ENCODE measurements around the gene FAM53B.

Gene FAM53B

DNA sequence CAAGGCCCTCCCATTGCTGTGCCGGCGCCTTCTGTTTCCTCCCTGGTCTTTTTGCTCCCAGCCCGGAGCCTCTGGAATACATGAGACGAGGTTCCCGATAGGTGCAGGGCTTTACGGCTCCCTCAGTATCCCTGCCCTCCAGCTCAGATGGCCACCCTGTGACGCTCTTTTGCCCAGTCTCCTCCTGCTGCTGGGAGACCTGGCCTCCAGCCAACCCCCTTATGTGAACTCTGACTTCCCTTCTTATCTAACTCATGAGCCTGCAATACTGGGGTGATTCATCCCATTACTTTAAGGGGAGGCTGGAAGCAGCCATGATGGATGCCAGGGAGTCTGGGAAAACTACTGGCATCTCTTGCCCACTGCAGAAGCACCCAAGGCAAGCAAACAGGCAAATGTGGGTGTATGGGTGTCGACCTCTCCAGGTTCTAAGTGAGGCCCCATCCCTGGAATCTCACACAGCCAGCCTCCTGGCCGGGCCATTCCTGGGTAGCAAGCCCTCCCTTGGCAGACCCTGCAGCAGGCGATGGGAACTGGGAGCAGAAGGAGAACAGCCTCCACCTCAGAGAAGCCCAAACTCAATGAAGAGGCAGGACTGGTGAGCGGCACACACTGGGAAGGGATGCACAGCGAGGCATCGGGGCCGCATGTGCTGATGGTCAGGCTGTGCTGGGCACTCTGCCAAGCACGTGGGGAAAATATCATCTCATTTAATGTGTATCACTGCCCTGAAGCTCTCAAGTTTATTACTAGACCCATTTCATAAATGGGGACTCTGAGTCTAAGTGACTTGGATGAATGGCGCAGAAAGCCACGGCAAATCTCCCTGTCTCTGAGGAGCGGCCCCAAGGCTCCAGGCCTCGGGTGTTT lies 97.5 kb downstream of the FAM53B start:
- no peak overlapping the region for H3K9ac ChIP-seq
- peaks cover 100% of the 10 kb centered on the region for H3K4me1 ChIP-seq
- no peaks in the 10 kb centered on the region for H3K9me3 ChIP-seq
- peaks cover 100% of the 10 kb centered on the region for H4K20me1 ChIP-seq
- peak overlapping the region; percentile 99 for H3K4me2 ChIP-seq
- no peak overlapping the region for H3K4me3 ChIP-seq
- no peak for TF ChIP-seq Cebpa-rat (IDR thresholded peaks at IDR 0.05)
- H3K27ac ChIP-seq = peak overlapping the region; percentile 72
- peaks cover 17% of the 10 kb centered on the region; the same call in 1 of the 2 replicates for H3K36me3 ChIP-seq
- H3K27me3 ChIP-seq = no peaks in the 10 kb centered on the region

GRCh38 chr10:124645467-124646095 lies 98.6 kb downstream of the FAM53B start:
- Histone ChIP-seq H3K4me1 (peaks cover 100% of the 10 kb centered on the region), H3K27me3 (no peaks in the 10 kb centered on the region), H4K20me1 (peaks cover 100% of the 10 kb centered on the region), H3K9me3 (no peaks in the 10 kb centered on the region), H3K9ac (no peak overlapping the region), H3K36me3 (peaks cover 17% of the 10 kb centered on the region; the same call in 1 of the 2 replicates), H3K4me3 (no peak overlapping the region), H3K4me2 (peak overlapping the region; percentile 99), H3K27ac (no peak overlapping the region; the same call in 1 of the 2 replicates)
- TF ChIP-seq Cebpa-rat (IDR thresholded peaks at IDR 0.05) = no peak

DNA sequence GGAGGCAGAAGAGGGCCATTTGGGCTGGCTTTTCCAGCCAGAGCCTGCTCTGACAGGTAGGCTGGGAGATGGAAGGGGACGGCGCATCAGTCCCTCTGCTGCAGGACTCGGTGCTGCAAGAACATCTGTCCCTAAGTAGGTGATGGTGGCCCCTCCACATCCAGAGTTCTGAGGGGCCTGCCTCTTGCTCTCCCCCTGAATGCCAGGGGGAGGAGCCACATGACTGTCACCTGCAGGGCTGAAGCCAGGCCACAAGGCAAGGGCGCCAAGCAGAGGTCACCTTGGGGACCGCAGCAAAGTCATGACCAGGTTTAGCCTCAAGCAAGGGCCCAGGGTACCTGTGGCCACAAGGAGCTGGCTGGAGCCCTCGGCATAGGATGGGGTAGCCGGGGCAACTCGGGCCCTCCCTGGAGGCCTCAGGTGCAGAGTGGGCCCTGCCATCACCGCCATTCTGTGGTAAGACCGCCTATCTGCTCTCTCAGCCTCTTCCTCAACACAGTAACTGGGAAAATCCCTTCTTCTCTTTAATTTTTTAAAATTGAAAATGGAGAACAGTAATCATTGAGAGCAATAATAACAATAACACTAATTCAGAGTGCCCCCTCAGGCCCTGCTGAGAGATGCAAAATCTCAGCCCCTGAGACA lies 99.3 kb downstream of the FAM53B start:
- Histone ChIP-seq H3K27me3 (no peaks in the 10 kb centered on the region), H4K20me1 (peaks cover 100% of the 10 kb centered on the region), H3K27ac (peak overlapping the region; percentile 22; the same call in 1 of the 2 replicates), H3K4me2 (peak overlapping the region; percentile 99), H3K9ac (no peak overlapping the region), H3K4me3 (no peak overlapping the region), H3K36me3 (peaks cover 15% of the 10 kb centered on the region), H3K9me3 (no peaks in the 10 kb centered on the region), H3K4me1 (peaks cover 100% of the 10 kb centered on the region)
- no peak for TF ChIP-seq Cebpa-rat (IDR thresholded peaks at IDR 0.05)

- Histone ChIP-seq H4K20me1 (peaks cover 100% of the 10 kb centered on the region), H3K27me3 (no peaks in the 10 kb centered on the region), H3K36me3 (peaks cover 18% of the 10 kb centered on the region), H3K4me1 (peaks cover 100% of the 10 kb centered on the region), H3K9ac (no peak overlapping the region), H3K9me3 (no peaks in the 10 kb centered on the region), H3K4me2 (peak overlapping the region; percentile 99), H3K27ac (peak overlapping the region; percentile 80; the same call in 1 of the 2 replicates), H3K4me3 (no peak overlapping the region)
- no peak for TF ChIP-seq Cebpa-rat (IDR thresholded peaks at IDR 0.05)
These were observed 99.9 kb downstream of the FAM53B start for GRCh38 chr10:124644236-124644635.

DNA sequence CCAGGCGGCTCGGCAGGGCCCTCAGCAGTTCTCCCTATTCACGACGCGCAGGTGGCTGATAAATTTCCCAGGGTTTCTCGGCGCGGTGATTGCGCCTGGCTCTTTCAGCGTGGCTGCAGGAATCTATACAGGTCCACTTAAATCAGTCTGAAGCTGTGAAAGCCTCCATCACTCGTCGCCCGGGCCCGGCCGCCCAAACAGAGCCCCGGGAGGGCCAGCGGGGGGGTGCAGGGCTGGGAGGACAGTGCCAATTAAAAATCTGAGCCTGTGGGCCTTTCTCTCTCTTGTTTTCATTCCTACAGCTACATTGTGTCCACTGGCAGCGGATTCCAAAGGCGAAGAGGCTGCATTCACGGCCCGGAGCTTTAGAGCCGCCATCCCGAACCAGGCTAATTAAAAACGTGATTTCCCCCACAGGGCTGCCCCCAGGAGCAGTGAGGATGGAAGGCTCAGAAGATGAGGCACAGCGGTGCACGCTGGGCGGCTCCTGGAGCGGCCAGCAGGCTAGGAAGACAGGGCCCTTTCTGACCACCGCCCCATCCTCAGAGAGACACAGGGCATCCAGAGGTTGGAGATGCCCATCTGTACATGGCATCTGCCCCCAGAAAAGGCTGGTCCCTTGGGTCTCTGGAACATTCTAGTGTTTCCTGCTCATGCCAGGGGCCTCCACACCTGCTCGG lies 100.7 kb downstream of the FAM53B start:
- Histone ChIP-seq H3K4me1 (peaks cover 100% of the 10 kb centered on the region), H3K27ac (peak overlapping the region; percentile 80; the same call in 1 of the 2 replicates)

GRCh38 chr10:124642088-124642710 lies 102.0 kb downstream of the FAM53B start:
- peaks cover 28% of the 10 kb centered on the region for H3K36me3 ChIP-seq
- no peaks in the 10 kb centered on the region for H3K27me3 ChIP-seq
- peak overlapping the region; percentile 80 for H3K27ac ChIP-seq
- H3K4me2 ChIP-seq = peak overlapping the region; percentile 99
- peak overlapping the region; percentile 58 for H3K9ac ChIP-seq
- 0 out of 2 replicates have a peak overlapping the region, but pooled peaks have one; percentile 9 for H3K4me3 ChIP-seq
- H3K4me1 ChIP-seq = peaks cover 100% of the 10 kb centered on the region
- no peaks in the 10 kb centered on the region for H3K9me3 ChIP-seq
- peaks cover 100% of the 10 kb centered on the region for H4K20me1 ChIP-seq
- TF ChIP-seq Cebpa-rat (IDR thresholded peaks at IDR 0.05) = no peak

More for the DNA sequence above, 100.7 kb downstream of the FAM53B start:
- TF ChIP-seq Cebpa-rat (IDR thresholded peaks at IDR 0.05) = no peak
- Histone ChIP-seq H3K36me3 (peaks cover 26% of the 10 kb centered on the region), H3K9me3 (no peaks in the 10 kb centered on the region), H4K20me1 (peaks cover 100% of the 10 kb centered on the region), H3K4me2 (peak overlapping the region; percentile 99), H3K9ac (peak overlapping the region; percentile 2), H3K4me3 (no peak overlapping the region), H3K27me3 (no peaks in the 10 kb centered on the region)

- Histone ChIP-seq H4K20me1 (peaks cover 100% of the 10 kb centered on the region), H3K9ac (peak overlapping the region; percentile 68), H3K4me3 (peak overlapping the region; percentile 33; the same call in 1 of the 2 replicates), H3K36me3 (peaks cover 28% of the 10 kb centered on the region), H3K4me2 (peak overlapping the region; percentile 99), H3K4me1 (peaks cover 100% of the 10 kb centered on the region), H3K27ac (peak overlapping the region; percentile 80), H3K9me3 (no peaks in the 10 kb centered on the region), H3K27me3 (no peaks in the 10 kb centered on the region)
- TF ChIP-seq Cebpa-rat (IDR thresholded peaks at IDR 0.05) = 0 out of 2 replicates have a peak, but pooled peaks have one; percentile 21
These were observed 102.7 kb downstream of the FAM53B start for GRCh38 chr10:124641282-124642087.

GRCh38 chr10:124640538-124641231 lies 103.5 kb downstream of the FAM53B start:
- TF ChIP-seq Cebpa-rat (IDR thresholded peaks at IDR 0.05) = peak; percentile 28; the same call in 1 of the 2 replicates
- no peaks in the 10 kb centered on the region for H3K27me3 ChIP-seq
- peak overlapping the region; percentile 99 for H3K4me2 ChIP-seq
- peak overlapping the region; percentile 33 for H3K4me3 ChIP-seq
- H3K9ac ChIP-seq = peak overlapping the region; percentile 68
- H3K27ac ChIP-seq = peak overlapping the region; percentile 80
- peaks cover 20% of the 10 kb centered on the region for H3K36me3 ChIP-seq
- H4K20me1 ChIP-seq = peaks cover 100% of the 10 kb centered on the region
- peaks cover 100% of the 10 kb centered on the region for H3K4me1 ChIP-seq
- H3K9me3 ChIP-seq = no peaks in the 10 kb centered on the region
